HL-60 (cell line): ENCODE measurements around the gene NTN1.

Experiments
- POLR2AphosphoS5 ChIP-seq: IDR thresholded peaks from 2 replicates; pipeline ENCODE4 v1.6.1; 2012; ENCODE audit warnings: low read depth
- SPI1 ChIP-seq: IDR thresholded peaks from 2 replicates; pipeline ENCODE4 v1.6.1; 2012; ENCODE audit warnings: low read depth, mild to moderate bottlenecking, borderline replicate concordance
- TF ChIP-seq, protein P1 (sequence below): IDR thresholded peaks from one replicate; pipeline ENCODE4 v1.5.1; 2011; ENCODE audit warnings: low read length, control low read depth, inconsistent platforms; ENCODE audit not compliant: insufficient read depth
- TF ChIP-seq, protein P2 (sequence below): IDR thresholded peaks from 2 replicates; pipeline ENCODE4 v1.6.1; 2012; ENCODE audit warnings: low read depth; ENCODE audit not compliant: insufficient replicate concordance

DNA sequence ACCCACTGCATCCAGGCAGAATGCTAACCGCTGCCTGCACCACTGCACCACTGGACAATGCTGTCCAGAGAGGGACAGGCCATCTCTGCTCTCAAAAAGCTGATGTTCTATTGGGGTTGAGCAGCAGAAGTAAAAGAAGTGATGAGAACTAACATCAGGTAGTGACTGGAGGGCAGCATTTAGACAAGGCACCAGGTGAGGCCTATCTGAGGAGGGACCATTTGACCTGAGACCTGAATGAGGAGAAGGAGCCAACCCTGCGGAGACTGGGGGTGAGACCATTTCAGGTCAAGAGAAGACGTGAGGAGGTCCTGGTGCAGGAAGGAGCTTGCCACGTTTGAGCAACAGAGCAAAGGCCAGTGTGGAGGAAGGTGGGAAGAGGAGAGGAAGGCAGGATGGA is 34.0 kb downstream of the NTN1 start:
- TF ChIP-seq, protein P1, sequence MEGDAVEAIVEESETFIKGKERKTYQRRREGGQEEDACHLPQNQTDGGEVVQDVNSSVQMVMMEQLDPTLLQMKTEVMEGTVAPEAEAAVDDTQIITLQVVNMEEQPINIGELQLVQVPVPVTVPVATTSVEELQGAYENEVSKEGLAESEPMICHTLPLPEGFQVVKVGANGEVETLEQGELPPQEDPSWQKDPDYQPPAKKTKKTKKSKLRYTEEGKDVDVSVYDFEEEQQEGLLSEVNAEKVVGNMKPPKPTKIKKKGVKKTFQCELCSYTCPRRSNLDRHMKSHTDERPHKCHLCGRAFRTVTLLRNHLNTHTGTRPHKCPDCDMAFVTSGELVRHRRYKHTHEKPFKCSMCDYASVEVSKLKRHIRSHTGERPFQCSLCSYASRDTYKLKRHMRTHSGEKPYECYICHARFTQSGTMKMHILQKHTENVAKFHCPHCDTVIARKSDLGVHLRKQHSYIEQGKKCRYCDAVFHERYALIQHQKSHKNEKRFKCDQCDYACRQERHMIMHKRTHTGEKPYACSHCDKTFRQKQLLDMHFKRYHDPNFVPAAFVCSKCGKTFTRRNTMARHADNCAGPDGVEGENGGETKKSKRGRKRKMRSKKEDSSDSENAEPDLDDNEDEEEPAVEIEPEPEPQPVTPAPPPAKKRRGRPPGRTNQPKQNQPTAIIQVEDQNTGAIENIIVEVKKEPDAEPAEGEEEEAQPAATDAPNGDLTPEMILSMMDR: no peak
- TF ChIP-seq, protein P2, sequence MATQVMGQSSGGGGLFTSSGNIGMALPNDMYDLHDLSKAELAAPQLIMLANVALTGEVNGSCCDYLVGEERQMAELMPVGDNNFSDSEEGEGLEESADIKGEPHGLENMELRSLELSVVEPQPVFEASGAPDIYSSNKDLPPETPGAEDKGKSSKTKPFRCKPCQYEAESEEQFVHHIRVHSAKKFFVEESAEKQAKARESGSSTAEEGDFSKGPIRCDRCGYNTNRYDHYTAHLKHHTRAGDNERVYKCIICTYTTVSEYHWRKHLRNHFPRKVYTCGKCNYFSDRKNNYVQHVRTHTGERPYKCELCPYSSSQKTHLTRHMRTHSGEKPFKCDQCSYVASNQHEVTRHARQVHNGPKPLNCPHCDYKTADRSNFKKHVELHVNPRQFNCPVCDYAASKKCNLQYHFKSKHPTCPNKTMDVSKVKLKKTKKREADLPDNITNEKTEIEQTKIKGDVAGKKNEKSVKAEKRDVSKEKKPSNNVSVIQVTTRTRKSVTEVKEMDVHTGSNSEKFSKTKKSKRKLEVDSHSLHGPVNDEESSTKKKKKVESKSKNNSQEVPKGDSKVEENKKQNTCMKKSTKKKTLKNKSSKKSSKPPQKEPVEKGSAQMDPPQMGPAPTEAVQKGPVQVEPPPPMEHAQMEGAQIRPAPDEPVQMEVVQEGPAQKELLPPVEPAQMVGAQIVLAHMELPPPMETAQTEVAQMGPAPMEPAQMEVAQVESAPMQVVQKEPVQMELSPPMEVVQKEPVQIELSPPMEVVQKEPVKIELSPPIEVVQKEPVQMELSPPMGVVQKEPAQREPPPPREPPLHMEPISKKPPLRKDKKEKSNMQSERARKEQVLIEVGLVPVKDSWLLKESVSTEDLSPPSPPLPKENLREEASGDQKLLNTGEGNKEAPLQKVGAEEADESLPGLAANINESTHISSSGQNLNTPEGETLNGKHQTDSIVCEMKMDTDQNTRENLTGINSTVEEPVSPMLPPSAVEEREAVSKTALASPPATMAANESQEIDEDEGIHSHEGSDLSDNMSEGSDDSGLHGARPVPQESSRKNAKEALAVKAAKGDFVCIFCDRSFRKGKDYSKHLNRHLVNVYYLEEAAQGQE: no peak
- TF ChIP-seq POLR2AphosphoS5 (no peak), SPI1 (no peak)
